CD8-positive, alpha-beta memory T cell (primary cell): ENCODE measurements around the gene TIAM1. TPM values are rescaled to one million over a fixed set of nuclear protein-coding genes. Genes with fewer than 3 reads are reported as not detected.

Source experiments
- CTCF ChIA-PET: fragments of 350-600 bp; sonication (Branson Sonifier 250); formaldehyde crosslinking; loops from one replicate; lab custom pipeline; 2021; ENCODE audit warnings: antibody characterized with exemption; lab: Charles Lee
- POLR2A ChIA-PET: fragments of 350-600 bp; sonication (Branson Sonifier 250); formaldehyde crosslinking; loops from one replicate; lab custom pipeline; 2021; ENCODE audit warnings: antibody characterized with exemption; lab: Charles Lee
- DNase-seq, 5 donors: peaks; one replicate each; pipeline versions ENCODE4 v3.0.0 to v3.0.0-alpha.2; 2020 to 2022; ENCODE audit warnings: mixed read lengths in 1 of 5
- H3K27ac ChIP-seq: one replicate; pipeline ENCODE4 v1.7.0; 2013; ENCODE audit warnings: low read depth, mild to moderate bottlenecking, low read length, moderate library complexity
- H3K27me3 ChIP-seq: 2 replicates; pipeline ENCODE4 v1.7.0; 2013; ENCODE audit warnings: low read length, mild to moderate bottlenecking; ENCODE audit not compliant: insufficient read depth, poor library complexity, severe bottlenecking
- H3K36me3 ChIP-seq: 2 replicates; pipeline ENCODE4 v1.7.0; 2013; ENCODE audit warnings: mild to moderate bottlenecking, low read length, moderate library complexity; ENCODE audit not compliant: insufficient read depth
- H3K4me1 ChIP-seq: 2 replicates; pipeline ENCODE4 v1.7.0; 2013; ENCODE audit warnings: mild to moderate bottlenecking, low read length, moderate library complexity; ENCODE audit not compliant: insufficient read depth
- H3K4me3 ChIP-seq: 2 replicates; pipeline ENCODE4 v1.7.0; 2013; ENCODE audit warnings: mild to moderate bottlenecking, low read length
- H3K9me3 ChIP-seq: 2 replicates; pipeline ENCODE4 v1.7.0; 2013; ENCODE audit warnings: mild to moderate bottlenecking, low read length
- H3K27ac Mint-ChIP-seq, 8 donors: one replicate each; pipeline ENCODE4 v1.8.0; 2020 to 2021; ENCODE audit warnings: mixed read lengths in 8 of 8, mild to moderate bottlenecking in 6 of 8, inconsistent platforms in 3 of 8, moderate library complexity in 3 of 8
- H3K27me3 Mint-ChIP-seq, 2 donors: one replicate each; pipeline ENCODE4 v1.8.0; 2020 to 2021; ENCODE audit warnings: mixed read lengths in 2 of 2, mild to moderate bottlenecking in 1 of 2, moderate library complexity in 1 of 2
- H3K36me3 Mint-ChIP-seq, 3 donors: one replicate each; pipeline ENCODE4 v1.8.0; 2020 to 2021; ENCODE audit warnings: mixed read lengths in 3 of 3, inconsistent platforms in 1 of 3, mild to moderate bottlenecking in 1 of 3
- H3K4me1 Mint-ChIP-seq, 3 donors: one replicate each; pipeline ENCODE4 v1.8.0; 2020 to 2021; ENCODE audit warnings: mixed read lengths in 3 of 3, inconsistent platforms in 1 of 3, mild to moderate bottlenecking in 1 of 3
- H3K4me3 Mint-ChIP-seq, 7 donors: one replicate each; pipeline ENCODE4 v1.8.0; 2020 to 2021; ENCODE audit warnings: mixed read lengths in 7 of 7, mild to moderate bottlenecking in 6 of 7, moderate library complexity in 4 of 7, inconsistent platforms in 2 of 7
- H3K9me3 Mint-ChIP-seq, 5 donors: one replicate each; pipeline ENCODE4 v1.8.0; 2020 to 2022; ENCODE audit warnings: mixed read lengths in 5 of 5, mild to moderate bottlenecking in 3 of 5, moderate library complexity in 2 of 5, inconsistent platforms in 1 of 5
- polyA plus RNA-seq: library from polyadenylated mRNA; unstranded; fragments of 300-500 nt; fragmentation: Illumina TruSeq; gene quantifications from one replicate; pipeline ENCODE4 v1.2.3, GENCODE V29; 2021
- total RNA-seq, 2 experiments: library from RNA; stranded (reverse); gene quantifications; one replicate each; pipeline ENCODE4 v1.2.3, GENCODE V29; 2021

Gene TIAM1
- total and polyA plus RNA-seq, 3 experiments from 2014 or later: 6.3 to 37.4 (median 37.3) TPM

GRCh38 chr21:31318971-31319370 lies 25.1 kb downstream of the TIAM1 start:
- H3K27ac Mint-ChIP-seq: no peak overlapping the region
- Histone ChIP-seq H3K9me3 (no peaks in the 10 kb centered on the region), H3K27me3 (no peaks in the 10 kb centered on the region), H3K36me3 (no peaks in the 10 kb centered on the region), H3K4me3 (no peak overlapping the region), H3K27ac (no peak overlapping the region), H3K4me1 (no peaks in the 10 kb centered on the region)
- H3K9me3 Mint-ChIP-seq: no peaks in the 10 kb centered on the region
- POLR2A ChIA-PET: no interaction called here
- H3K27me3 Mint-ChIP-seq: no peaks in the 10 kb centered on the region
- CTCF ChIA-PET: no interaction called here
- no peaks in the 10 kb centered on the region for H3K36me3 Mint-ChIP-seq
- DNase-seq: no peak
- peaks cover 0 to 8% (median 0%) of the 10 kb centered on the region in 3 donors for H3K4me1 Mint-ChIP-seq
- no peak overlapping the region for H3K4me3 Mint-ChIP-seq

DNA sequence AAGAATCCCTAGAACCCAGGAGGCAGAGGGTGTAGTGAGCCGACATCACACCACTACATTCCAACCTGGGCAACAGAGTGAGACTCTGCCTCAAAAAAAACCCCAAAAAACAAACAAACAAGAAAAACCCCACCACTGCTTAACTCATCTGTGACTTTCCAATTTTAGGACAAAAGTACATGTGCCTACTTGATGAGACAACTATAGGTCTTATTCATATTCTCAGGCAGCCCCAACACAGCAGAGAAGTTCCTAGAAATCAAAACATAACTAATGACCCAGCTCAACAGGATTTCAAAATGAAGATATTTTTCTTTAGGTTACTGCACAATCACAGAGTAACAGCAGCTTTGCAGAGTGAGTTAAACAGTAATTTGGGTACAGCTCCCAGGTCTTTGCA lies 26.4 kb downstream of the TIAM1 start:
- Histone ChIP-seq H3K9me3 (no peaks in the 10 kb centered on the region), H3K27me3 (no peaks in the 10 kb centered on the region), H3K36me3 (no peaks in the 10 kb centered on the region), H3K27ac (no peak overlapping the region), H3K4me3 (no peak overlapping the region), H3K4me1 (no peaks in the 10 kb centered on the region)
- H3K27me3 Mint-ChIP-seq: no peaks in the 10 kb centered on the region
- no peak overlapping the region for H3K27ac Mint-ChIP-seq
- no peaks in the 10 kb centered on the region for H3K9me3 Mint-ChIP-seq
- no peak overlapping the region for H3K4me3 Mint-ChIP-seq
- DNase-seq: no peak
- peaks cover 0 to 8% (median 0%) of the 10 kb centered on the region in 3 donors for H3K4me1 Mint-ChIP-seq
- POLR2A ChIA-PET: no interaction called here
- H3K36me3 Mint-ChIP-seq: no peaks in the 10 kb centered on the region
- CTCF ChIA-PET: no interaction called here

DNA sequence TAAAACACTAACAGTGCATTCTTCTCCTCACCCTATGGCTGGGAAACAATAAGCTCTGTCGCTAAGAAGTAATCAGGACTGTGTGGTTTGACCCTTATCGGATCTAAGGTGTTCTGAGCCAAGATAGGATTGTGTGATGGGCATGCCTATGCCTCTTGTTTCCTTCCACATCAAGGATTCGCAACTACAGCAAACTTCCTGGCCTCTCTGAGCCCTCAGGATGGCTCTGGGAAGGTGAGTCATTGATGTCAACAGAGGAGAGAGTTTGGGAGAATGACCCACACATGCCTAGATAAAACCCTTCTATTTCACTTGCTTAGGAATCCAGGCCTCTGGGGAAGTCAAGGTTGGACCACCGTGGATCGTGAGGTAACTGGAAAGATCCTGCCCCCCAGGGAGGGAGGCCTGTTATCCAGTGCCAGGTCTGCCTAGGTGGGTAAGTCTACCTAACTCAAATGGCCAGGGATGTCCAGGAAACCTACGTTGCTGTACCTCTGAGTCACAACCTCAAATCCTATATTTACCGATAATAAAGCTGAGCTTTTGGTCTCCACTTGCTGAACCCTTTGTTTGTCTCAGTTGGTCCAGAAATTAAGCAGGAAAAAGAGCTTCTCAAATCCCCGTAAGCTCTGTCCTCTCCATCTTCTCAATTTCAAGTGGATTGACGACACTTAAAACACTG lies 27.4 kb downstream of the TIAM1 start:
- no peaks in the 10 kb centered on the region for H3K27me3 ChIP-seq
- H3K9me3 Mint-ChIP-seq: no peaks in the 10 kb centered on the region
- ChIA-PET CTCF (no interaction called here), POLR2A (no interaction called here)
- no peaks in the 10 kb centered on the region for H3K36me3 ChIP-seq
- peaks cover 0 to 8% (median 0%) of the 10 kb centered on the region in 3 donors for H3K4me1 Mint-ChIP-seq
- no peaks in the 10 kb centered on the region for H3K9me3 ChIP-seq
- no peak overlapping the region for H3K4me3 ChIP-seq
- no peak overlapping the region for H3K27ac ChIP-seq
- H3K27me3 Mint-ChIP-seq: no peaks in the 10 kb centered on the region
- no peak for DNase-seq
- no peaks in the 10 kb centered on the region for H3K4me1 ChIP-seq
- no peak overlapping the region for H3K4me3 Mint-ChIP-seq
- no peak overlapping the region for H3K27ac Mint-ChIP-seq
- H3K36me3 Mint-ChIP-seq: no peaks in the 10 kb centered on the region

DNA sequence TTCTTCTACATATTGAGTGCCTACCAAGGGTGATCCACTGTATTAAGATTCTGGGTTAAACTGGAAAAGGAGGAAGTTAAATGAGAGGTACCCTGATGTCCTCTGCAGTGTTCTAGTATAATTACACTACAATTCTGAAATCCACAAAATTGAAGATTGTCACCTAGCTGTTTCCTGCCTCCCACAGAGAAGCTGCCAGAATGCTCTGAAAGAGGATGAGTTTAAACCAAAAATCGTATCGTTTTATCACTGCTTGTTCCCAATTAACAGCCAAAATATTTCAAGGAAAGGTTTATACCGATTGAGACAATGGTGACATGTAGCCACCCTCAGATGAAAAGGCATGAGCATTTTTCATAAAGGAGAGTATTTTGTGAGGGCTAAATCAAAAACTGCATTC lies 28.0 kb downstream of the TIAM1 start:
- Histone ChIP-seq H3K36me3 (no peaks in the 10 kb centered on the region), H3K27ac (no peak overlapping the region), H3K4me3 (no peak overlapping the region), H3K4me1 (no peaks in the 10 kb centered on the region), H3K27me3 (no peaks in the 10 kb centered on the region), H3K9me3 (no peaks in the 10 kb centered on the region)
- ChIA-PET CTCF (no interaction called here), POLR2A (no interaction called here)
- H3K27me3 Mint-ChIP-seq: no peaks in the 10 kb centered on the region
- H3K9me3 Mint-ChIP-seq: no peaks in the 10 kb centered on the region
- H3K4me1 Mint-ChIP-seq: peaks cover 0 to 8% (median 0%) of the 10 kb centered on the region in 3 donors
- no peak overlapping the region for H3K4me3 Mint-ChIP-seq
- H3K27ac Mint-ChIP-seq: no peak overlapping the region
- no peaks in the 10 kb centered on the region for H3K36me3 Mint-ChIP-seq
- no peak for DNase-seq

DNA sequence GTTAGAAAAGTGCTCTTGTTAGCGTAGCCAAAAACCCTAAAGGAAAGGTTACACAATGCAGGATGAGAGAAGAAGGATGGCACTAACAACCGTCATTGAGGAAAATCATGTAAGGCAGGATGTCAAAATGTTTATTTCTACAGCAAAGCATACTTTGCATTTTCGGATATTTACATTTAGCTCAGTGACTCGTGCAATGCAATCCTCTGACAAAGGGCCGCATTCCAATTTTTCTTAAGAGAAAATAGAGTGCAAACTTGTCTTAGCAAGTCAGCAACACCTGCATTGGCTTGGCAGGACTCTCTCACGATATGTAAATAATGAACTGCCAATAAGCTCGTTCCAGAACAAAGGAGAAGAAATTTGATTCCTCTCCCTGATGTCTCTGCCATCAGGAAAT lies 33.3 kb downstream of the TIAM1 start:
- no peaks in the 10 kb centered on the region for H3K9me3 ChIP-seq
- no peaks in the 10 kb centered on the region for H3K27me3 ChIP-seq
- no peak overlapping the region for H3K27ac Mint-ChIP-seq
- POLR2A ChIA-PET: no interaction called here
- no peaks in the 10 kb centered on the region for H3K27me3 Mint-ChIP-seq
- H3K4me3 Mint-ChIP-seq: no peak overlapping the region
- CTCF ChIA-PET: no interaction called here
- H3K9me3 Mint-ChIP-seq: no peaks in the 10 kb centered on the region
- H3K36me3 Mint-ChIP-seq: no peaks in the 10 kb centered on the region
- no peaks in the 10 kb centered on the region for H3K36me3 ChIP-seq
- H3K4me3 ChIP-seq: no peak overlapping the region
- no peaks in the 10 kb centered on the region for H3K4me1 ChIP-seq
- H3K4me1 Mint-ChIP-seq: no peaks in the 10 kb centered on the region
- H3K27ac ChIP-seq: no peak overlapping the region
- DNase-seq: no peak

DNA sequence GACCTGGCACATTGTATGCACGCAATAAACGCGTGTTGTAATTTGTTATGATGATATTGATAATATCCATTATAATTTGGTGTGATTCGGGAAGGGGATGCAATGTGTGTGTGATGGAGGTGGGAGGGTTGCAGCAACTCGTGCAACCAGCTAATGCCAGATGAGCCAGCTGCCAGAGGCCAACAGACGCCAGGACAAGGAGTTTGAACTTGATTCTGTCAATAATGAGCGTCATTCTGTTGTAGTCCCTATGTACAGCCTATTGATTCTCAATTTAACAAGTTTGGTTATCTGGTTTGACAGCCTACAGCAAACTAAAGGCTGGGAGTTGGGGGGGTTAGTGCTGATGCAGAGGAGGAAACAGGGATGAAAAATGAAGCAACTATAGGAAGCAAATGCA lies 35.5 kb downstream of the TIAM1 start:
- H3K4me3 Mint-ChIP-seq: no peak overlapping the region
- no peak overlapping the region for H3K27ac ChIP-seq
- ChIA-PET CTCF (interaction anchor here (0.8 kb wide), 1 partner anchor 272 kb away, joined by 3 read pairs; no protein-coding TSS in a partner anchor), POLR2A (no interaction called here)
- no peaks in the 10 kb centered on the region for H3K36me3 ChIP-seq
- no peaks in the 10 kb centered on the region for H3K9me3 Mint-ChIP-seq
- H3K4me1 Mint-ChIP-seq: no peaks in the 10 kb centered on the region
- H3K36me3 Mint-ChIP-seq: no peaks in the 10 kb centered on the region
- H3K9me3 ChIP-seq: no peaks in the 10 kb centered on the region
- H3K27me3 ChIP-seq: no peaks in the 10 kb centered on the region
- H3K4me1 ChIP-seq: no peaks in the 10 kb centered on the region
- no peak overlapping the region for H3K4me3 ChIP-seq
- H3K27ac Mint-ChIP-seq: no peak overlapping the region
- DNase-seq: no peak
- H3K27me3 Mint-ChIP-seq: no peaks in the 10 kb centered on the region

- no peaks in the 10 kb centered on the region for H3K9me3 Mint-ChIP-seq
- H3K36me3 Mint-ChIP-seq: no peaks in the 10 kb centered on the region
- H3K4me1 Mint-ChIP-seq: no peaks in the 10 kb centered on the region
- H3K9me3 ChIP-seq: no peaks in the 10 kb centered on the region
- no peak overlapping the region for H3K27ac ChIP-seq
- H3K4me3 ChIP-seq: no peak overlapping the region
- no peaks in the 10 kb centered on the region for H3K4me1 ChIP-seq
- no peak overlapping the region for H3K27ac Mint-ChIP-seq
- ChIA-PET POLR2A (no interaction called here), CTCF (no interaction called here)
- no peak for DNase-seq
- H3K27me3 ChIP-seq: no peaks in the 10 kb centered on the region
- H3K4me3 Mint-ChIP-seq: no peak overlapping the region
- no peaks in the 10 kb centered on the region for H3K27me3 Mint-ChIP-seq
- H3K36me3 ChIP-seq: no peaks in the 10 kb centered on the region
Observed at GRCh38 chr21:31305888-31306287, 38.2 kb downstream of the TIAM1 start.

- DNase-seq: no peak
- Mint-ChIP-seq H3K36me3 (no peaks in the 10 kb centered on the region), H3K4me3 (no peak overlapping the region), H3K4me1 (no peaks in the 10 kb centered on the region), H3K27me3 (no peaks in the 10 kb centered on the region), H3K27ac (no peak overlapping the region), H3K9me3 (no peaks in the 10 kb centered on the region)
- H3K27me3 ChIP-seq: no peaks in the 10 kb centered on the region
- no peak overlapping the region for H3K4me3 ChIP-seq
- POLR2A ChIA-PET: no interaction called here
- no peaks in the 10 kb centered on the region for H3K4me1 ChIP-seq
- H3K36me3 ChIP-seq: no peaks in the 10 kb centered on the region
- CTCF ChIA-PET: no interaction called here
- H3K27ac ChIP-seq: no peak overlapping the region
- H3K9me3 ChIP-seq: no peaks in the 10 kb centered on the region
Observed at GRCh38 chr21:31299291-31300147, 44.5 kb downstream of the TIAM1 start.
